IMR-90 (cell line): ENCODE measurements around the gene TRAPPC4.
"Not testable (repeated sequence)": the region's sequence is repeated elsewhere in the genome, so short reads cannot be mapped to it uniquely, and the experiment has no call there.

ENCODE experiments used
- MAFK ChIP-seq: IDR thresholded peaks from 2 replicates; pipeline ENCODE4 v1.6.1; 2012; ENCODE audit warnings: low read depth, low read length, improper control_type of control experiment
- POLR2A ChIP-seq: IDR thresholded peaks from 2 replicates; pipeline ENCODE4 v1.6.1; 2012; ENCODE audit warnings: mild to moderate bottlenecking, low read depth, low read length
- TF ChIP-seq, protein P1 (sequence below): conservative IDR thresholded peaks from 2 replicates; pipeline ENCODE4 v1.5.1; 2012; ENCODE audit warnings: mild to moderate bottlenecking, low read depth, low read length, improper control_type of control experiment

- not testable (repeated sequence) for TF ChIP-seq POLR2A, MAFK
- TF ChIP-seq, protein P1, sequence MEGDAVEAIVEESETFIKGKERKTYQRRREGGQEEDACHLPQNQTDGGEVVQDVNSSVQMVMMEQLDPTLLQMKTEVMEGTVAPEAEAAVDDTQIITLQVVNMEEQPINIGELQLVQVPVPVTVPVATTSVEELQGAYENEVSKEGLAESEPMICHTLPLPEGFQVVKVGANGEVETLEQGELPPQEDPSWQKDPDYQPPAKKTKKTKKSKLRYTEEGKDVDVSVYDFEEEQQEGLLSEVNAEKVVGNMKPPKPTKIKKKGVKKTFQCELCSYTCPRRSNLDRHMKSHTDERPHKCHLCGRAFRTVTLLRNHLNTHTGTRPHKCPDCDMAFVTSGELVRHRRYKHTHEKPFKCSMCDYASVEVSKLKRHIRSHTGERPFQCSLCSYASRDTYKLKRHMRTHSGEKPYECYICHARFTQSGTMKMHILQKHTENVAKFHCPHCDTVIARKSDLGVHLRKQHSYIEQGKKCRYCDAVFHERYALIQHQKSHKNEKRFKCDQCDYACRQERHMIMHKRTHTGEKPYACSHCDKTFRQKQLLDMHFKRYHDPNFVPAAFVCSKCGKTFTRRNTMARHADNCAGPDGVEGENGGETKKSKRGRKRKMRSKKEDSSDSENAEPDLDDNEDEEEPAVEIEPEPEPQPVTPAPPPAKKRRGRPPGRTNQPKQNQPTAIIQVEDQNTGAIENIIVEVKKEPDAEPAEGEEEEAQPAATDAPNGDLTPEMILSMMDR: not testable (repeated sequence)
Measured at GRCh38 chr11:119059128-119059527, 40.6 kb downstream of the TRAPPC4 start.
